Left renal cortex interstitium (tissue), 4 donors: ENCODE results near the gene CCHCR1. TPM values are rescaled to one million over a fixed set of nuclear protein-coding genes. Genes with fewer than 3 reads are reported as not detected.

Experiments used
- DNase-seq, 4 donors: peaks; one replicate each; pipeline ENCODE4 v3.0.0-alpha.2; 2013; ENCODE audit warnings: low read depth in 4 of 4, low spot score in 2 of 4, missing footprints in 1 of 4
- polyA plus RNA-seq, 4 donors: library from polyadenylated mRNA; unstranded; fragments of 120-200 nt; gene quantifications; one replicate each; pipeline ENCODE4 v1.2.1, GENCODE V29; 2013; ENCODE audit not compliant: insufficient read length in 4 of 4

Gene CCHCR1
- polyA plus RNA-seq, 4 donors, result 24.0 to 47.0 (median 34.0) TPM

DNA sequence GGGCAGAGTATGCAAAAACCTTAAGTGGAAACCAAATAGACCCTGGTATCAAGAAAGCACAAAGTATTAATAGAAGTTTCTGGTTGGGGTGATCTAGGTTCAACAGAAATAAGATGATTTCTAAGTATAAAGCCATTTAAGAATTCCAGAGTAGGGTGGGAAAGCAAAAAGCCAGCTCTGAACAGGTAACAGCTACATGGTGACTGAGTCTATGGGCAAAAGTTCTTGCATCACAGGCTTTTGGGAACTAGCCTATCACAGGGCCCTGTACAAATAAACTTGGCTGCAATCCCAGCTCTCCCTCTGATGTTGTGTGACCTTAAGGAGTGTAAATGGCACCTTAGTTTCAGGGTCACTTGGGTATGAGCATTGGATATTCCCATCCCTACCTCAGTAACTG lies 6.3 kb upstream of the CCHCR1 start:
- no peak for DNase-seq

DNA sequence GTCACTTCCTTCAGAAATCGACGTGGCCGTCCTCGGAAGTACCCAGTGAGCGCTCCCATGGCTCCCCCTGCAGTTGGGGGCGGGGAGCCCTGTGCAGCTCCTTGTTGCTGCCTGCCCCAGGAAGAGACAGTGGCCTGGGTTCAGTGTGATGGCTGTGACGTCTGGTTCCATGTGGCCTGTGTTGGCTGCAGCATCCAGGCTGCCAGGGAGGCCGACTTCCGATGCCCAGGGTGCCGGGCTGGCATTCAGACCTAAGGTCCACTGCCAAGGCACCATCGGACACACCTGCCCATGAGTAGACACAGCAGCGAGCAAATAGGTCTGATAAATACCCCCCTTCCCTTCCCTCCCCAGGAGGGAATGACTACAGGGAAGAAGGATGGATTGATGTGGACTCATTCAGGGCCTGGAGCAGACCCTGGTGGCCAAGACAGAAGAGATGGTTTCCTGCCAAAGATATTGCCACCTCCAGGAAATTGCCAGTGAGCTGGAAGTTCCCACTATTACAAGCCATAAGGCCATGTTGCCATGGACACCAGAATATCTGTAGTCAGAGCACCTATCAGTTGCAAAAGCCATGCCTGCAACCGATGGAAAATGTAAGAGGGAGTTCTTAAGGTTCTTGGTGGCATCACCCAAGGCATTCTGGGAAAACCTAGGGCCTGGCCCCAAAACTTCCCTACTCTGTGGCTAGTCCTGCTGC lies 5.0 kb upstream of the CCHCR1 start:
- no peak for DNase-seq

DNA sequence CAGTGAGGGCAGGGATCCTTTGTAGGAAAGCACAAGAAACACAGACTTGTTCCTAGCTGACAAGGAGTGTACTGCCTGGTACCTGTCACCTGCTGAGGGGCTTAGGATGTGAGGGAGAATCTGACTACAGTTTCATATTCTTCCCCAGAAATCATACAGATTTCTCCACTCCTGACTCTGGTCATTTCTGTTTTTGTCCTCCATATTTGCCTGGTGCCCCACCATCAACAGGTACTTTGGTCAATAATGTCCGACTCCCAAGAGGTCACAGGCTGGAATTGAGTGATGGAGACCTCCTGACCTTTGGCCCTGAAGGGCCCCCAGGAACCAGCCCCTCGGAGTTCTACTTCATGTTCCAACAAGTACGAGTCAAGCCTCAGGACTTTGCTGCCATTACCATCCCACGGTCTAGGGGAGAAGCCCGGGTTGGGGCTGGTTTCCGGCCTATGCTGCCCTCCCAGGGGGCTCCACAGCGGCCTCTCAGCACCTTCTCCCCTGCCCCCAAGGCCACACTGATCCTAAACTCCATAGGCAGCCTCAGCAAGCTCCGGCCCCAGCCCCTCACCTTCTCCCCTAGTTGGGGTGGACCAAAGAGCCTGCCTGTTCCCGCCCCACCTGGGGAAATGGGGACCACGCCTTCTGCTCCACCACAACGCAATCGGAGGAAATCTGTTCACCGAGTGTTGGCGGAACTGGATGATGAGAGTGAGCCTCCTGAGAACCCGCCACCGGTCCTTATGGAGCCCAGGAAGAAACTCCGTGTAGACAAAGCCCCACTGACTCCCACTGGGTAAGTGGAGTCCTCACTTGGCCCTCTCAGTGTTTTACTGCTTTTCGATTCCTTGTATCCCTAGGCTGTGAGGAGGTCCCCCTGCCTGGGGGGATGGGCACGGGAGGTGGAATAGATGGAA lies 3.9 kb upstream of the CCHCR1 start:
- no peak for DNase-seq

DNA sequence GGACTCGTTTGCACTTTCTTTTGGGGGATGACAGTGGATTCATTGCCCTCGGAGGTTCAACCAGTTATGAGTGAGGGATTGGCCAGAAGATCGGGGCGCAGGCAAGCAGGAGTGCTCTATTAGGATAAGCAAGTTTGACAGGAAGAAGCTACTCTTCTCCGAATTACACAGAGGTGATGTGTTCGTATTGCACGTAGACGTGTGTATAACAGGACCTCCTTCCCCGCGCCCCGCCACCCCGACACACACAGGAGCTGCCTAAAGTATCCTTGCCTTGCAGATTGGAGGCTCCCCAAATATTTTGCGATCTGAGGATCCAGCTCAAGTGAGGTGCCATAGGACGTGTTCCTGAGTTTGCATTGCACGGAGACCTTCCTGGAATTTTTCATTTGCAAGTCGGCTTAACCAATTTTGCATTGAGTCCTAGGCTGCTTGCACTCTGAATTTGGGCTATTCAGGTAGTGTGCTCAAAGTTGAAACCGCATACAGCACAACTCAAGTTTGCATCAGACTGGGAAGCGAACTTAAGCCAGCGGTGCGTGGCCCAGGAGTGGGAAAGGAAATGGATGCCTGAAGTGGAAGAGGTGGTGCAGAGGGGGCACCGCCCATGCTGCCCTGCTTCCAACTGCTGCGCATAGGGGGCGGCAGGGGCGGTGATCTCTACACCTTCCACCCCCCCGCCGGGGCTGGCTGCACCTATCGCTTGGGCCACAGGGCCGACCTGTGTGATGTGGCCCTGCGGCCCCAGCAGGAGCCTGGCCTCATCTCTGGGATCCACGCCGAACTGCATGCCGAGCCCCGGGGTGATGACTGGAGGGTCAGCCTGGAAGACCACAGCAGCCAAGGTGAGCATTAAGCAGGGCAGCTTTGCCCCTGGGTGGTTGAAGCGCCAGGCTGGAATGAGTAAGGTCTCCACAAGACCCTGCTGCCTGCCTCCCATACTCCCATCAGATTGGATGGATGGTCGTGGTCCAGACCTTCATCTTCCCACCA lies 1.6 kb upstream of the CCHCR1 start:
- DNase-seq, result no peak

DNA sequence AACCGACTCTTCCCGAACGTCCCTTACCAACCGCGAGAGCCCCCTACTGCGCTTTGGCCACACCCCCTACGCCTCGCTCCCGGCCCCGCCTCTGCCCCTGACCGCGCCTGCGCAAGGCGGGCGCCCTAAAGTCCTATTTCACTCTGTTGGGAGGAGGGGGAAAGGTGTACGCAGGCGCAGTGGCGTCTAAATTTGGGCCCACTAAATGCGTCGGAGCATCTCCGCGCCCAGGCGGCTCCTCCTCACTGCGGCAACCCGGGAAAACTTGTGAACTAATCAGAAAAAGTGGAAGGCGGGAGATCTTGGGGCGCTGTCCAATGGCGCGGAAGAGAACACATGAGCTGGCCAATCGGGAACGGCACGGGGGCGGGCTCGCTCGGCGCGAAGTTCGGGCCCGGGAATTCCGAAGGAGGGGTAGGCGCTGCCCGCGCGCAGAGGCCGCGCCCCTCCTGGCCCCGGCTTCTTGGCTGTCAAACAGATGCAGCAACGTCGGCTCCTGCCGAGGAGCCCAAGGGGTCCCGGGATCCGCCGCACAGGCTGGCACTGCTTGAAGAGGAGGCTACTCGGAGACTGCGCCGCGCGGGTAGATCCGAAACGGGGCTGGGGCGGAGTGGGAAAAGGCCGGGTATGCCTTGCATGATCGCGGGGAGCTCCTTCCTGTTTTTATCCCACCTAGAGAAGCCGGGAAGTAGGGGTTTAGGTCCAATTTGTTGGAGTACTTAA lies 699 bp upstream of the CCHCR1 start, which contains the start of gene TCF19:
Gene TCF19, plus strand, starts transcription at position 450 of the 723 bp plus-strand sequence. CDS start 881 bp downstream, outside the sequence.
- peak; percentile 97 to 99 (median 99) for DNase-seq

DNA sequence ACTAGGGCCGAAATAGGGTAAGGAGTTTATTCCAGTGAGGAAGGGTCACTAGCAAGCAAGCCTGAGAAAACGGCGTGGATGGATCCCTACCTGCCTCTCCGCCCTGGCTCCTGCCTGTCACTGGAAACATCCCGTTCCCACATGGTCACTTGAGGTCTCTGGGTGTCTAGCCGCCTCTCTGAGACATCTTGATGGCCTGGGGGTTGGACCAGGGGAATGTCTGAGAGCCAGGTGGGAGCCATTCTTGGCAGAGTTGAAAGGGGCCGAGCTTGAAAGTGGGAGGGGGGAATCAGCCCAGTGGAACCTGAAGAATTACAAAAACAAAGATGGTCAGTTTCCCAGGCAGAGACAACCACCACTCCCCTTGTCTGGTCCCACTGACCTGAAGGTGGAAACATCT lies 961 bp downstream of the CCHCR1 start:
- DNase-seq, result no peak

DNA sequence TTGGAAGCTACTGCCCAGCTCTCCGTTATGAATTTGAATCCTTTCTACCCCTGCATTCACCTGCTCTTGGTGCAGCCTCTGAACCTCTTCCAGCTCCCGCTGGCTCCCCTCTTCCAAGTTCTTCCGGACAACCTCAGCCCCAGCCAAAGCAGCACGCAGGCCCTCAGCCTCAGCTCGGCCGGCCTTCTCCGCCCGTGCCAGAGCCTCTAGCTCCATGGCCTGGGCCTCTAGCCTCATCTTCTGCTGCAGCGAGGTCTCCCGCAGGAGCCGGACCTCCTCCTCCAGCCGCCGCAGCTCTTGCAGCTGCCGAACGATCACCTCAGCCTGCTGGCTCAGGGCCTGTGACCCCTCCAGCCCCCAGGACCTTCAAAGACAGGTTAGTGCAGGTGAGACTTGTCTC lies 3.2 kb downstream of the CCHCR1 start:
- DNase-seq, result no peak

DNA sequence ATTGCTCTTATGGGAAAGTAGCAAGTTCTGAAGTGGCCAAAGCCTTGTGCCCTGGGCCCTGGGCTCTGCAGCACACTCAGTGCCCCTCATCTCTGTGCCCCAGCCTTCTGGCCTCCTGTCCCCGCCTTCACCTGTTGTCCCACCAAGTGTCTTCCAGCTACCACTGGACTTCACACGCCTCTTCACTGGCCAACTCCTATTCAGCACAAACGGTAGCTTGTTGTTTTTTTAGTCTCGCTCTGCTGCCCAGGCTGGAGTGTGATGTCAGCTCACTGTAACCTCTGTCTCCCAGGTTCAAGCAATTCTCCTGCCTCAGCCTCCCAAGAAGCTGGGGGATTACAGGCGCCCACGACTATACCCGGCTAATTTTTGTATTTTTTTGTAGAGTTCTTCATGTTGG lies 4.8 kb downstream of the CCHCR1 start:
- DNase-seq, result no peak

DNA sequence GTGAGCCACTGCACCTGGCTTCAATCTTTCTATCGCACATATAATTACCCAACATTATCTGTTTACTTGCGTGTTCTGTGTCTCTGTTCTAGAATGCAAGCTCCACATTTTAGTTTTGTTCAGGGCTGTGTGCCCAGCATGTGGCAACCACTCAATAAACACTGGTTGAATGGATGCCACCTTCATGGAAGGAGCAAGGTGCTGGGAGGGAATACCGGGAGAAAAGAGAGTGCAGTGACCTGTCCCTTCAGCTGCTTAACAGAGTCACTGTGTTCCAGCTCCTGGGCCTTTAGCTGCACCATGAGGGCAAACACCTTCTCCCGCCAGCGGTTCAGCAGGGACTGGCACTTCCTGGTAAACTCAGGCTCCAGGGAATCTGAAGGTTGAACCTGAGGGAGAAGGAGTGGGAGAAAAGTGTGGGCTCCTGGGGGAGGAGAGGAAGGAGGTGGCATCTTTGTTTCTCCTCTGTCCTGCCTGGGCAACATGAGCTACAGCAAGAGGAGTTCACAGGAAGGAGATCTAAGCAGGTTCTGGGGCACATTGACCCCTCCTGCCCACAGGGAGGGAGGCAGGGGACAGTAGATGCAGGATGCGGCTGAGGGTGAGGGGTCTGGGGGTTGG lies 7.7 kb downstream of the CCHCR1 start:
- DNase-seq, result no peak

DNA sequence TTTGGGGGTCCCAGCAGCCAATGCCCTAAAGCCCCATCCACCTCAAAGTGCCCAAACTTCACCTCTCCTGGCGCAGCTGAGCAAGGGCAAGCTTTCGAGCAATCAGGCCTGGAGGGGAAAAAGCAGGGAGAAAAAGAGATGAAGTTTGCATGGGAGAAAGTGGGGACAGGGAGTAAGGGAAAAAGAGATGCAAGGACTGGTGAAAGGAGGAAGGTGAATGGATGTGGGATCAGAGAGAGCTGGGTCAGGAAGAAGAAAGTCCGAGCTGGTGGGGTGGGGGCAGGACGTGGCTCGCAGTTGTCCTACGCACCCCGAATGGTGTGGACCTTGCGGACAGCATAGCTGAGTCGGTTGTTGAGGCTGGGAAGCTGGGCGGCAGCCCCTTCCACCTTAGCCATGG lies 12.2 kb downstream of the CCHCR1 start:
- no peak for DNase-seq

DNA sequence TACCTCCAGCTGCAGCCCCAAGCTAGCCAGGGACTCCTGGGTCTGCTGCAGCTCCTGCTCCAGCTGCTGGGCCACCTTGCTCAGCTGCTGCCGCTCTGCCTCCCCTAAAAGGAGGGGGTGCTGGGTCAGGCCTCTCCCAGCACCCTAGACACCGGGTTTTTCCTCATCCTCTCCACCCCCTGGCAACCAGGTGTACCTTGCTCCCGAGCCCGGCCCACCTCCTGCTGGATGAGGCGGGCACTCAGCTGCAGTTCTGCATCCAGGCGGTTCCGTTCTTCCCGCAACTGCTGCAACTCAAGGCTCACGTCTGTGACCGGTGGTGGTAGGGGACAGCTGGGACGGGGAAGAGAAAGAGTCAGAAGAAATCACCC lies 12.6 kb downstream of the CCHCR1 start:
- DNase-seq, result no peak

DNA sequence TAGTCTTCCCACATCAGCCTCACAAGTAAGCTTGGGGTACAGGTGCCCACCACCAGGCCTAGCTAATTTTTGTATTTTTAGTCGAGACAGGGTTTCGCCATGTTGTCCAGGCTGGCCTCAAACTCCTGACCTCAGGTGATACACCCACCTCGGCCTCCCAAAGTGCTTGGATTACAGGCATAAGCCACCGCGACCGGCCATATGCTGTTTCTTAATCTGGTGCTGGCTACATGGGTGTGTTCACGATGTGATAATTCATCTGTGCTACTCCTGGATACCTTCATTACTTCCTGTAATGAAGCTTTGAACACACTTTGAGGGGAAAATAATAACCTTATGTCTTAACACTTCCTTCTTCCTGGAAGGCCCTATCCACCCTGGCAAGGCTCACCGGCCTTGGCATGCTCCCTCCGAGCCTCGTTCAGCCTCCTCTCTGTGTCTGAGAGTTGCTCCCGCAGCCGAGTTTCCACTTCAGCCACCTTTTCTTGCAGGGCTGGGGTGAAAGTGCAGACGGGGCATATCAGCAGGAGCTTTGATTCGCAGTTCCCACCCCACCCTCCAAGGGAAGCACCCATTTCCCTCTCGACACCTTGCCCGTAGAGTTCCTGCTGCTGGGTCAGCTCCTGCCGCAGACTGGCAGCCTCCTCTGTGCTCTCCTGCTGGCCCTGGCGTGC lies 13.2 kb downstream of the CCHCR1 start:
- no peak for DNase-seq

DNA sequence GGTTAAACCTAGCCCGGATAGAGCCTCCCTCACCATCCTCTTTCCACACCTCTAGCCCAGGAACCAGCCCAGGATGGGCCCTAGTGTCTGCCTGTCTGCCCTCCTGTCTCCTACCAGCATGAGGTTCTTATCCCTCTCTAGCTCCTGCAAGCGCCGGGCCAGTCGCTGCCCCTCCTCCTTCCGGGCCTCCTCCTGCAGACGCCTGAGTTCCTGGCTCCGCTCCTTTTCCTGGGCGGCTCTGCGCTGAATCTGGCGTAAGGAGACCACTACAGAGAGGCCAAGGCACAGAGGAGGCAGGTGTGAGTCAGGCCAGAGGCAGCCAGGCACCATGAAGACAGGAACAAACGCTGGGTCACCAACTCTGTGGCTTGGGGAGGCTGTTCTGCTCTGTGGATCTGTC lies 14.5 kb downstream of the CCHCR1 start:
- no peak for DNase-seq

DNA sequence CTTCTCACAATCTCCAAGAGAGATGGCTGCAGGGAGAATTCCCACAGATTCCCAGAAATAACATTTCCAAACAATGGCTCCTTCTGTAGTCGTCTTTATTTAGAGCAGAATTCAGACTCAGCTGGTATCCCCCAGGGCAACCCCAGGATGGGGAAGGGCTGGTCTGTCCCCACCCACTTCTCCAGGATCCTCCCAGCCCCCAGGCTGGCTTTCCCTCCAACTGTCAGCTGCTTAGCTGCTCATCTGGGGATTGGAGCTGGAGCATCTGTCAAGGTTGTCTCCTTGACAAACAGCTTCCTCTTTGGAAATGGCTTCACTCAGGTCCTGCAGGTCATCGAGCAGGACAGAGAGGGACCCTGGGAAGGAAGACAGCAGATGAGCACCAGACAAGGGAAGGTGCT lies 15.2 kb downstream of the CCHCR1 start:
- DNase-seq, result no peak

DNA sequence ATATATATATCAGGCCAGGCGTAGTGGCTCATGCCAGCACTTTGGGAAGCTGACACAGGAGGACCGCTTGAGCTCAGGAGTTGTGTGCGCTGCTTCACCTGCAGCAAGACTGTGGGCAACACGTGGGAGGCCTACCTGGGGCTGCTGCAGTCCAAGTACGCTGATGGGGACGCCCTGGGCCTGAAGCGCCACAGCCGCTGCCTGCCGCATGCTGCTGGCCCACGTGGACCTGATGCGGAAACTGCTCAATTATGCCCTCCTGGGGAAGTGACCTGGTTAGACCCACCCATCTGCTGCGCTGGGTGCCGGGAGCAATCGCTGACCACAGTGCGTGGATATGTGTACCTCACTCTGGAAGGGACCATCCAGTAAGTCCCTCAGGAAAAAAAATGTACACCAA lies 17.0 kb downstream of the CCHCR1 start:
- DNase-seq, result no peak

DNA sequence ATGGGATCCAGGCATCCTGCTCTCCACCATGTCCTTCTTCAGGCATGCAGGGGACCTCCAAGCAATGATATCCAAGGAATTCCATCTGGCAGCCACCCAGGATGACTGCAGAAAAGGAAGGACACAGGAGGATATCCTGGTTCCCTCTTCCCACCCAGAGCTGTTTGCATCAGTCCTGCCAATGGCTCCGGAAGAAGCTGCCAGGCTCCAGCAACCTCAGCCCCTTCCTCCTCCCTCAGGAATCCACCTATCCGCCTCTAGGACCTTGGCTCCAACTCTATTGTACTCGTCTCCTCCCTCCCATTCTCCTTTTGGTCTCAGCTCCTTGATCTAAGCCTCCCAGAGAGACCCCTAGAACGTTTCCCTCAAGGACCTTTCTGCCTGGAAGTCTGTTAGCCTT lies 18.0 kb downstream of the CCHCR1 start:
- DNase-seq, result no peak

DNA sequence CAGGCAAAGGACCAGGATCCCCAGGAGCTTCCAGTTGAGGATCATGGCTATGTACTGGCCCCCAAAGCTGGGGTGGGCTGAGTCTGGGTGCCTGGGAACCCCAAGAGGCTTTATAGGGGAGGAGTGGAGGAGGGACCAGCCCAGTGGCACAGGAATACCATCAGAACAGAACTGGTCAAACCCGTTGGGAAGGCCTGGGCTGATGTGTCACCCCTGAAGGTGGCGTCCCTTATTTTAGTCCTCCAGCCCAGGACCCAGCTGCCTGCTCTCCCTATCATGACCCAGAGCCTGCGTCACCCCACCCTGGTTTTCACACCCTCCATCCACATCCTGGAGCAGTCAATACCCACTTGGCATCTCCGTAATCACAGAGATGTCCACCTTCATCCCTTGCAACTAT lies 18.6 kb downstream of the CCHCR1 start, which contains the start of gene PSORS1C2:
Gene PSORS1C2, minus strand, starts transcription at position 85 of the 400 bp plus-strand sequence. Its CDS starts 40 bp downstream, at position 45.
- DNase-seq, result no peak

DNA sequence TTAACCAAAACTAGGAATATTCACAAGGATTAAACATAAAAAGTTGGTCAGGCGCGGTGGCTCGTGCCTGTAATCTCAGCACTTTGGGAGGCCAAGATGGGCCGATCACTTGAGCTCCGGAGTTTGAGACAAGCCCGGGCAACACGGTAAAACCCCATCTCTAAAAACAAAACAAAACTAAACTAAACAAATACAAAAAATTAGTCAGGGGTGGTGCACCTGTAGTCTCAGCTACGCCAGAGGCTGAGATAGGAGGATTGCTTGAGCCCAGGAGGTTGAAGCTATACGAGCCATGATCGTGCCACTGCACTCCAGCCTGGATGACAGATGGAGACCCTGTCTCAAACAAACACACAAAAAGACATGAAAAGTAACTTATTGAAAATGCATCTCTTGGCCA lies 21.9 kb downstream of the CCHCR1 start:
- no peak for DNase-seq

DNA sequence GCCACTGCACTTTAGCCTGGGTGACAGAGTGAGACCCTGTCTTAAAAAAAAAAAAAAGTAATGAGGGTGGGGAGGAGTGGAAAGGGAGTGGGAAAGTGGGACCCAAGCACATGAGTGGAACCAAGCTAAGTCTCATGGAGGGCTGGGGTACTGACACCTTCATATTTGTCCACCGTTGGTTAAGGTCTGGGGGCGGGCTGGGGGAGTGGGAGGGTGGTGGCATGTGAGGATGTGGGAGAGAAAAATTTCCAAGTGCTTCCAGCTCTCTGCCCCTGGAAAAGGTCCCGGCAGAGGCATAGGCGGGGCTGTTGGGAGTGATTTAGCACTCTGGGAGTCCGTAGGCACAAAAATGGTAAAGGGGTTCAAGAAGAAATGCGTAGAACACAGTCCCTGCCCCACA lies 24.8 kb downstream of the CCHCR1 start:
- DNase-seq, result no peak
